Measurements from ENCODE around the gene BBS9.
A peak's percentile ranks its signal among the peaks of the same experiment; 100 is the strongest.

The BBS9 gene

DNA sequence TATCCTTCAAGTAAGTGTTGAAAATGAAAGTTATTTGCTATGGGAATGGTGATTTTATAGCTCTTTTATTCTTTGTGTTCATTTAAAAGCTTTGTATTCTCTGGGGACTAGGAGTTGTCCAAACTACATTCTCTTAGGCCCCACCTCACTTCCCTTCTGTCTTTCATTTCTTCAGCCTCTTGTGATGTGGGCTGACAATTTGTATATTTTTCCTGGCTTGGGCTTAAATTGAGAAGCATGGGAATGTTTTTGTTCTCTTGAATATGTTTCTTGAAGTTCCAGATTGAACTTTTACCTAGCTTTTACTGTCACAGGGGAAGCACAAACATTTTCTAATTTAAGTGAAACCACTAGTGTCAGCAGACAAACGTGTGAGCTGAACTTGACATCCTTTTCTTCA lies 27.9 kb downstream of the BBS9 start:
- DNase-seq (no peak), ATAC-seq (no peak)
- H3K4me1 Mint-ChIP-seq: no peaks in the 10 kb centered on the region
- no peak overlapping the region for H3K4me3 Mint-ChIP-seq
- H3K27ac Mint-ChIP-seq: no peak overlapping the region
- H3K9me3 Mint-ChIP-seq: no peaks in the 10 kb centered on the region
- H3K27me3 Mint-ChIP-seq: no peaks in the 10 kb centered on the region

GRCh38 chr7:33157781-33158180 lies 28.4 kb downstream of the BBS9 start:
- H3K9me3 Mint-ChIP-seq: no peaks in the 10 kb centered on the region
- H3K4me3 Mint-ChIP-seq: no peak overlapping the region
- no peaks in the 10 kb centered on the region for H3K4me1 Mint-ChIP-seq
- no peaks in the 10 kb centered on the region for H3K27me3 Mint-ChIP-seq
- no peak overlapping the region for H3K27ac Mint-ChIP-seq
- DNase-seq (no peak), ATAC-seq (no peak)

DNA sequence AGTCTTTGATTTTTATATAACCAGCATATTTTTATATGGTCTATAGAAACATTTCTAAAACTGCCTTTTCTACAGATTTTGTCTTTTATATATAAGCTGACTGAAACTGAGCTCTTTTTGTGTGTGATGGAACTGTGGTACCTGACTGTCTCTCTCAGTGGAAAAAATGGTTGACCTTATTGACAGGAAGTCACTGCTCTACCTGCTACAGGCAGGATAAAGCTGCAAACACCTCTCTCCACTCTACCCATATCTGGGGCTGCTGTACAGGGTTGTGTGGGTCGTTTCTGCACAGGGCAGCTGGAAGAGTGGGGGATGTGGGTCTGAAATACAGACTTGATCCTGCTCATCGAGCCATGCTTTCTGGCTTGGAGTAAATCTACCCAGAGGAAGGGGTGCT lies 48.5 kb downstream of the BBS9 start:
- peaks cover 0 to 8% of the 10 kb centered on the region in 2 donors for H3K9me3 Mint-ChIP-seq
- ATAC-seq (peak; percentile 75), DNase-seq (no peak)
- no peaks in the 10 kb centered on the region for H3K27me3 Mint-ChIP-seq
- peaks cover 7% of the 10 kb centered on the region for H3K4me1 Mint-ChIP-seq
- no peak overlapping the region for H3K4me3 Mint-ChIP-seq
- no peak overlapping the region for H3K27ac Mint-ChIP-seq

- DNase-seq: no peak
- Mint-ChIP-seq H3K27ac (no peak overlapping the region), H3K27me3 (no peaks in the 10 kb centered on the region), H3K4me3 (no peak overlapping the region), H3K4me1 (peaks cover 7% of the 10 kb centered on the region), H3K9me3 (peaks cover 0 to 8% of the 10 kb centered on the region in 2 donors)
- ATAC-seq: no peak
Observed at GRCh38 chr7:33179519-33179918, 50.2 kb downstream of the BBS9 start.

GRCh38 chr7:33183504-33183903 lies 54.1 kb downstream of the BBS9 start:
- Mint-ChIP-seq H3K27me3 (no peaks in the 10 kb centered on the region), H3K27ac (no peak overlapping the region), H3K4me1 (no peaks in the 10 kb centered on the region), H3K4me3 (no peak overlapping the region), H3K9me3 (peaks cover 0 to 8% of the 10 kb centered on the region in 2 donors)
- ATAC-seq (no peak), DNase-seq (no peak)

- DNase-seq (no peak), ATAC-seq (no peak)
- peaks cover 0 to 3% of the 10 kb centered on the region in 2 donors for H3K9me3 Mint-ChIP-seq
- H3K4me1 Mint-ChIP-seq: no peaks in the 10 kb centered on the region
- H3K4me3 Mint-ChIP-seq: no peak overlapping the region
- no peak overlapping the region for H3K27ac Mint-ChIP-seq
- no peaks in the 10 kb centered on the region for H3K27me3 Mint-ChIP-seq
Observed at GRCh38 chr7:33184828-33185227, 55.5 kb downstream of the BBS9 start.

GRCh38 chr7:33185786-33186185 lies 56.4 kb downstream of the BBS9 start:
- H3K9me3 Mint-ChIP-seq: no peaks in the 10 kb centered on the region
- H3K4me1 Mint-ChIP-seq: peaks cover 5% of the 10 kb centered on the region
- no peak for ATAC-seq
- no peaks in the 10 kb centered on the region for H3K27me3 Mint-ChIP-seq
- H3K27ac Mint-ChIP-seq: no peak overlapping the region
- DNase-seq: no peak
- H3K4me3 Mint-ChIP-seq: no peak overlapping the region

DNA sequence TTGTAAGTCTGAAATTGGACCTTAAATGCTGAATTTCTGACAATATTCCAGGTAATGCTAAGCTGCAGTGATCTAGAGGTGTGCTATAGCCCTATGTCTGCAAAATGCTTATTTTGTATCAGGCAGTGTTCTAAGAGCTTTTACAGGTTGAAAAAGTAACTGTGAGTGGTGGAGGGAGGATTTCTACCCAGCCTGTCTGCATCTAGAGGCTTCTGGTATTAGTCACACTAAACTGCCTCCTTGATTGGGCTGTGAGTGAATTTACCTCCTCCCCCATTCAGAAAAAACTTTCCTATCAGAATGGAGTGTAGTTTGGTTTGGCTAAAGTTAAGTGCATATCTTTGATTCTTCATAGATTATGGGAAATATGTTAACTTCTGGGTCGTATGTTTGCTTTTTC lies 56.8 kb downstream of the BBS9 start:
- Mint-ChIP-seq H3K4me3 (no peak overlapping the region), H3K4me1 (peaks cover 9% of the 10 kb centered on the region), H3K27ac (no peak overlapping the region), H3K27me3 (no peaks in the 10 kb centered on the region), H3K9me3 (no peaks in the 10 kb centered on the region)
- no peak for DNase-seq
- no peak for ATAC-seq

DNA sequence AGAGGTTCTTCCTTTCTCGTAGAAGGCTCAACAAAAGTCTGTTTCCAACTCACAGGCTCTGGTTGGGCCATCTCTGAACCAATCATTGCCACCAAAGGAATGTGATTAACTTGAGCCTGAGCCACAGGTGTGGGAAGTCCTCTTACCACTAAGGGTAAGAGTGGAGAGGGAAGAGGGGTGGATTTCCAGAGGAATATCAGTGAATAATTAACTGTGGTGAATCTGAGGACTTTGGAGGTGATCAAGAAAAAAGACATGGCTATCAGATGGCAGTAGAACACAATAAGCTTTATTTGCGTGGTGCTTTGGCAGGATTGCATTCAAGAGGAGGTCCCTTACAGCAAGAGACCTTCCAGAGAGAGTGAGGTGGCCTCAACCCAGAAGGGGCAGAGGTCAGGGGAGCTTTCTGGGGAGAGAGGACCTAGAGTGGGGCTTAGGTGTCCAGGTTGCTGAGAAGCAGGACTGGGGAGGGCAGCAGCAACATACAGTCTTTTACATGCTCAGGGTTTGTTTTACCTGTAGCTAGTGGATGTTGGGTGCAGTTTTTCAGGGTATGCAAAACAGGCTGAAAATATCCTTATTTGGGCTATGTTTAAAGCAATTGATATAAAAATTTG lies 61.4 kb downstream of the BBS9 start:
- DNase-seq (no peak), ATAC-seq (peak; percentile 26)
- H3K27me3 Mint-ChIP-seq: no peaks in the 10 kb centered on the region
- H3K9me3 Mint-ChIP-seq: no peaks in the 10 kb centered on the region
- H3K4me1 Mint-ChIP-seq: peaks cover 15% of the 10 kb centered on the region
- H3K27ac Mint-ChIP-seq: peak overlapping the region; percentile 15 to 72
- peak overlapping the region; percentile 35 to 38 for H3K4me3 Mint-ChIP-seq

GRCh38 chr7:33191340-33191739 lies 62.0 kb downstream of the BBS9 start:
- DNase-seq (no peak), ATAC-seq (peak; percentile 90)
- Mint-ChIP-seq H3K27ac (peak overlapping the region in 1 of 2 donors; percentile 69), H3K27me3 (no peaks in the 10 kb centered on the region), H3K9me3 (no peaks in the 10 kb centered on the region), H3K4me3 (peak overlapping the region; percentile 35 to 38), H3K4me1 (peaks cover 15% of the 10 kb centered on the region)

DNA sequence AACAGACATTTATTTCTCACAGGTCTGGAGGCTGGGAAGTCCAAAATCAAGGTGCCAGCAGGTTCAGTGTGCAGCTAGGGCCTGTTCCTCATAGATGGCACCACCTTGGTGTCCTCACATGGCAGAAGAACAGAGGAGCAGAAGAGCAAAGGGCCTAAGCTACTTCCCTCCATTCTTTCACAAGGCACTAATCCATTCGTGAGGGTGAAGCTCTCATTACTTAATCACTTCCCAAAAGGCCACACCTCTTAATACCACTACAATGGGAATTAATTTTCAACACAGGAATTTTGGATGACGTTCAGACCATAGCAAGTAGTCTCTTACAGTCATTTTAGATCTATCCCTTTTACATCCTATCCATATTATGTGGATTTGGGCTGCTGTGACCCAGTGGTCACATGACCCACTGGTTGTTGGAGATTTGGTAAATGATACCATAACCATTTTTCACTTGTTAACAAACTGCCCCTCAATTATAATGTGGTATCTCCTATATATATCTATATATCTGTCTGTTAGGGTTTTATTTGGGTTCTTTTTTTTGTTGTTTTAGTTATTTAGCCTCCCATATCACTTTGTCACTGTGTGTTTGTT lies 63.4 kb downstream of the BBS9 start:
- no peak overlapping the region for H3K27ac Mint-ChIP-seq
- no peak for DNase-seq
- H3K4me3 Mint-ChIP-seq: no peak overlapping the region
- no peaks in the 10 kb centered on the region for H3K9me3 Mint-ChIP-seq
- H3K4me1 Mint-ChIP-seq: peaks cover 15% of the 10 kb centered on the region
- H3K27me3 Mint-ChIP-seq: no peaks in the 10 kb centered on the region
- ATAC-seq: no peak

DNA sequence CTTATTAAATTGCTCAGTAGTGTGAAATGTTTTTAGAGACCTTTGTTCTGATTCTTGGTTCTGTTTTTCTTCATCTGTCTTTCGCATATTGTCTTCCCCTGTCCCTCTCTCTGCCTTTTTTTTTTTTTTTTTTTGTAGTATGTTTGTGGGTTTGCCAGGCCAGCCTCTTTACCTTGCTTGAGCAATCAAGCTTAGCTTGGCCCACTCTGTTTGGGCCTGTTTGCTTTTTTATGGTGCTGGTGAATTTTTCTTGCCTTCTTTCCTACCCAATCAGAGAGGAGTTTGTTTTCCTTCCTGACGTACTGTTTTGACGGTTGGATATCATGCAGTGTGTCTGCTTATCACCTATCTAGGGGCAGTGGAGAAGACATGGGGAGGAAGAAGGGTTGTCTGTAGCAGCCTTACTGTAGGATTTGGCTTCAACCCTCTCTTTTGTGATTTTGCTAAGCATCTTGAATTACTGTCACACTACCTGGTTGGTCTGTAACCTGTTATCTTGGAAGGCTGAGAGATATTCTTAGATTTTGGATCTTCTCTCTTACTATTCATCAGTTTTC lies 64.0 kb downstream of the BBS9 start:
- ATAC-seq (no peak), DNase-seq (no peak)
- Mint-ChIP-seq H3K4me3 (no peak overlapping the region), H3K4me1 (peaks cover 15% of the 10 kb centered on the region), H3K27ac (peak overlapping the region in 1 of 2 donors; percentile 38), H3K9me3 (no peaks in the 10 kb centered on the region), H3K27me3 (no peaks in the 10 kb centered on the region)

DNA sequence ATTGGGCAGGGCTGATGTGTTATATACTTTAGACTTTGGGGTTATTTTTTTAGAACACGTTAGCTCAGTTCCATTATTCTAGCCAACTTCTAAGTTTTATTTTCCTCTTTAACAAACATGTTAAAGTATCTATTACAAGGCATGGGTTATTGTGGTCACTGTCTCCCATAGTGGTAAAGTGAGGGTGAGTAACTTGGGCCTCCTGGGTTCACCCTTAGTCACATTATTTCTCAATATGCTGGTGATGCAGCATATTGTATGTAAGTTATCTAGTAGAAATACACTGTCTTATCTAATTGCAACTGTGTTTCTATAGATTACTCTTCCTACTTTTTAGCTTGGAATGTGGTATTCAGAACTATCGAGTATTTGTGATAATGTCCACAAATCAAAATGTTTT lies 65.9 kb downstream of the BBS9 start:
- Mint-ChIP-seq H3K4me3 (no peak overlapping the region), H3K4me1 (peaks cover 15% of the 10 kb centered on the region), H3K27ac (no peak overlapping the region), H3K27me3 (no peaks in the 10 kb centered on the region), H3K9me3 (no peaks in the 10 kb centered on the region)
- ATAC-seq (peak; percentile 55), DNase-seq (no peak)

DNA sequence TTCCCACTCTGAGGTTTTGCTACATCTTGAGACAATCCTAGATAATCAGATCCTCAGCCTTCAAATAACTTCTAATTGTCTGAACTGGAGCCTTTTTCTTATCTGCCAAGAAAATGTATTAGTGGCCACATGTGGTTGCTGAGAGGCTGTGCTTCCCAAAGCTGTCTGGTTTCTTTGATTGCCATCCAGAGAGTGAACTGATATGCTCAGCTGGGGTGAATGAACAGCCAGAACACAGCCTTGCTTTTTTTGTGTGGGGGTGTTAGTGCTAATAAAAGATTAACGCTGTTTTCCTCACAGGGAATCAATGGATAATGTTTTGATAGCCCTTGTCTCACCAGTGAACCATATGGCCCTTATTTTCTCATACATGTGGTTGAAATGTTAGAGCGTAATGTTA lies 66.9 kb downstream of the BBS9 start:
- Mint-ChIP-seq H3K4me3 (no peak overlapping the region), H3K9me3 (peaks cover under 1 to 1% of the 10 kb centered on the region in 2 donors), H3K27me3 (no peaks in the 10 kb centered on the region), H3K4me1 (peaks cover 8% of the 10 kb centered on the region), H3K27ac (no peak overlapping the region)
- no peak for DNase-seq
- no peak for ATAC-seq

- Mint-ChIP-seq H3K27ac (peak overlapping the region in 1 of 2 donors; percentile 34), H3K4me3 (no peak overlapping the region), H3K27me3 (no peaks in the 10 kb centered on the region), H3K9me3 (peaks cover 4 to 14% of the 10 kb centered on the region in 2 donors), H3K4me1 (peaks cover 9% of the 10 kb centered on the region)
- ATAC-seq: no peak
- DNase-seq: no peak
Observed at GRCh38 chr7:33200282-33200681, 70.9 kb downstream of the BBS9 start.

- Mint-ChIP-seq H3K9me3 (peaks cover 4 to 14% of the 10 kb centered on the region in 2 donors), H3K27ac (no peak overlapping the region), H3K27me3 (no peaks in the 10 kb centered on the region), H3K4me3 (no peak overlapping the region), H3K4me1 (peaks cover 9% of the 10 kb centered on the region)
- DNase-seq (no peak), ATAC-seq (no peak)
Observed at GRCh38 chr7:33201821-33202220, 72.5 kb downstream of the BBS9 start.

Data from stimulated activated naive CD8-positive, alpha-beta T cell treated with anti-CD3 and anti-CD28 coated beads, Interleukin-15, amount 100 ng/mL, for 72 hours (primary cell).